ENCODE measurements around the gene TIMM29. TPM values are rescaled to one million over a fixed set of nuclear protein-coding genes. Genes with fewer than 3 reads are reported as not detected.

Gene TIMM29
- total and polyA plus RNA-seq, 9 of the 15 experiments (the other 6 are each of a cell fraction or from before 2014, with no cell fraction given): 2.4 to 29.4 (median 16.3) TPM

GRCh38 chr19:10928563-10929401 lies at the start of gene TIMM29, which contains the start of gene YIPF2 (continued):
- TF ChIP-seq CGGBP1 (CRISPR knock-in tag; IDR thresholded peaks at IDR 0.05): no peak
- TF ChIP-seq BRD4 (IDR thresholded peaks at IDR 0.05): no peak
- TF ChIP-seq ZNF449 (CRISPR knock-in tag; IDR thresholded peaks at IDR 0.05): no peak
- TF ChIP-seq XRCC5 (IDR thresholded peaks at IDR 0.05; ENCODE audit: low read depth, low read length): peak; percentile 97
- TF ChIP-seq ZBTB12 (CRISPR knock-in tag; IDR thresholded peaks at IDR 0.05): peak; percentile 74
- TF ChIP-seq ZNF780A (CRISPR knock-in tag; IDR thresholded peaks at IDR 0.05): no peak
- no peak for TF ChIP-seq HDAC8 (tag; IDR thresholded peaks at IDR 0.05)
- peak; percentile 30 for TF ChIP-seq SMAD1 (IDR thresholded peaks at IDR 0.05; ENCODE audit: low read depth, low read length, partially characterized antibody)
- TF ChIP-seq USF1 (CRISPR knock-in tag; IDR thresholded peaks at IDR 0.05): no peak; the same call in 1 of the 2 replicates
- TF ChIP-seq ZZZ3 (IDR thresholded peaks at IDR 0.05): no peak
- no peak for TF ChIP-seq MAFK (IDR thresholded peaks at IDR 0.05; ENCODE audit: low read length)
- TF ChIP-seq ZNF347 (CRISPR knock-in tag; IDR thresholded peaks at IDR 0.05; ENCODE audit: low read depth): no peak
- no peak for TF ChIP-seq STAT6 (CRISPR knock-in tag; IDR thresholded peaks at IDR 0.05)
- TF ChIP-seq ZNF212 (CRISPR knock-in tag; IDR thresholded peaks at IDR 0.05): no peak
- no peak for TF ChIP-seq PTBP1 (IDR thresholded peaks at IDR 0.05; ENCODE audit: low read depth, low read length)
- no peak for TF ChIP-seq ZNF764 (CRISPR knock-in tag; IDR thresholded peaks at IDR 0.05; ENCODE audit: low read depth)
- TF ChIP-seq ZNF436 (CRISPR knock-in tag; IDR thresholded peaks at IDR 0.05): no peak
- TF ChIP-seq HNRNPL (IDR thresholded peaks at IDR 0.05; ENCODE audit: low read depth, low read length): no peak
- peak; percentile 35 to 87; a peak in 2 of 4 replicates for TF ChIP-seq MAZ (CRISPR knock-in tag; conservative IDR thresholded peaks at IDR 0.05 in 1 of 2, IDR thresholded peaks at IDR 0.05 in 1 of 2)
- peak; percentile 79 to 86; a peak in 3 of 4 replicates for TF ChIP-seq SIN3A (IDR thresholded peaks at IDR 0.05; ENCODE audit: borderline replicate concordance in 2 of 2, control insufficient read depth in 1 of 2, low read depth in 2 of 2, low read length in 2 of 2)
- peak; percentile 92 for TF ChIP-seq TAF1 (IDR thresholded peaks at IDR 0.05; ENCODE audit: control insufficient read depth, extremely low read depth, insufficient read depth, low read length, severe bottlenecking)
- TF ChIP-seq PHTF2 (CRISPR knock-in tag; IDR thresholded peaks at IDR 0.05): no peak

Data from K562 (cell line).